H1 (cell line): ENCODE results near the gene TEX54. TPM values are rescaled to one million over a fixed set of nuclear protein-coding genes. Genes with fewer than 3 reads are reported as not detected.

Experiments used
- ATF2 ChIP-seq: IDR thresholded peaks from 2 replicates; pipeline ENCODE4 v1.6.1; 2012; ENCODE audit warnings: low read length, inconsistent platforms
- CHD2 ChIP-seq: IDR thresholded peaks from 2 replicates; pipeline ENCODE4 v1.6.1; 2012; ENCODE audit warnings: low read length, improper control_type of control experiment
- CHD7 ChIP-seq: fragments of 300-600 bp; sonication (generic); IDR thresholded peaks from 2 replicates; pipeline ENCODE4 v1.7.1; 2012; ENCODE audit warnings: low read length, moderate library complexity, mild to moderate bottlenecking, inconsistent platforms; ENCODE audit not compliant: insufficient replicate concordance
- HDAC6 ChIP-seq: IDR thresholded peaks from one replicate; pipeline ENCODE4 v1.7.1; 2012; ENCODE audit warnings: low read depth, mild to moderate bottlenecking, inconsistent platforms, low read length, moderate library complexity
- KDM1A ChIP-seq: fragments of 200-600, 300-600 bp; sonication (generic); IDR thresholded peaks from 2 replicates; pipeline ENCODE4 v1.7.1; 2016; ENCODE audit warnings: mild to moderate bottlenecking, low read length, borderline replicate concordance
- KDM5A ChIP-seq: fragments of 200-600 bp; IDR thresholded peaks from 2 replicates; pipeline ENCODE4 v1.7.1; 2012; ENCODE audit warnings: mild to moderate bottlenecking, low read length, inconsistent platforms, mixed read lengths
- POU5F1 ChIP-seq: IDR thresholded peaks from 2 replicates; pipeline ENCODE4 v1.6.1; 2011; ENCODE audit warnings: low read depth, mild to moderate bottlenecking, low read length, moderate library complexity
- SP4 ChIP-seq: IDR thresholded peaks from 2 replicates; pipeline ENCODE4 v1.6.1; 2012; ENCODE audit warnings: low read length, inconsistent platforms
- polyA plus RNA-seq, 7 experiments: library from polyadenylated mRNA; depleted of rRNA in 3 of 7; stranded (reverse) in 5 of 7; unstranded in 2 of 7; fragments of >200 nt in 5 of 7; fragments of 200-250 nt in 2 of 7; gene quantifications; 1 replicate in 5 of 7; 2 replicates in 1 of 7; 4 replicates in 1 of 7; pipeline versions ENCODE4 v1.2.1 to v1.2.3, GENCODE V29; 2011 to 2013; ENCODE audit warnings: missing spikeins in 2 of 7, mixed read lengths in 2 of 7
- total RNA-seq: library from RNA; stranded (reverse); fragmentation: NEBNext Ultra II Directional; extraction: Animal tissue kit (Norgen Biotek cat#: 25700); gene quantifications from 2 replicates; pipeline ENCODE4 v1.2.1, GENCODE V29; 2021

The TEX54 gene
- total and polyA plus RNA-seq, 2 of the 8 experiments (the other 6 are each of a cell fraction or from before 2014, with no cell fraction given), result 1.2 TPM; not detected in 1

- TF ChIP-seq CHD7 (no peak), SP4 (no peak), ATF2 (no peak), KDM5A (peak; percentile 97), CHD2 (peak; percentile 54; the same call in 1 of the 2 replicates), HDAC6 (no peak), POU5F1 (no peak; the same call in 1 of the 2 replicates), KDM1A (no peak)
These were observed 6.7 kb upstream of the TEX54 start, which contains the start of gene WDR74 (continued) for GRCh38 chr11:62839050-62839945.
